Measurements from ENCODE around the gene TLX2. TPM values are rescaled to one million over a fixed set of nuclear protein-coding genes. Genes with fewer than 3 reads are reported as not detected.
A peak's percentile ranks its signal among the peaks of the same experiment; 100 is the strongest.

TLX2 gene
- polyA plus RNA-seq, 3 donors: not detected

GRCh38 chr2:74502147-74502719 lies 12.0 kb upstream of the TLX2 start:
- Histone ChIP-seq H2AFZ (ENCODE audit: insufficient read depth, low read depth, low read length, poor library complexity, severe bottlenecking) (peak overlapping the region; percentile 92), H3K9me3 (replicated peaks in 1 of 2; ENCODE audit: control insufficient read depth in 1 of 2, insufficient read depth in 1 of 2, low read length in 2 of 2) (peaks cover 0 to 20% of the 10 kb centered on the region in 2 donors), H3K27ac (ENCODE audit: low read depth in 1 of 2, low read length in 2 of 2) (peak overlapping the region in 1 of 2 donors; percentile 89), H3K27me3 (ENCODE audit: control insufficient read depth in 2 of 2, insufficient read depth in 2 of 2, low read length in 2 of 2) (peaks cover 45 to 53% of the 10 kb centered on the region in 2 donors), H3K9ac (ENCODE audit: insufficient read depth, low read length, poor library complexity, severe bottlenecking) (peak overlapping the region; percentile 75), H3K36me3 (replicated peaks in 1 of 2; ENCODE audit: control insufficient read depth in 1 of 2, insufficient read depth in 2 of 2, low read length in 2 of 2) (no peaks in the 10 kb centered on the region), H3K79me2 (ENCODE audit: insufficient read depth, low read length) (peaks cover 28% of the 10 kb centered on the region), H3K4me2 (replicated peaks; ENCODE audit: extremely low read depth, low read length, poor library complexity, severe bottlenecking) (peak overlapping the region; percentile 88), H4K20me1 (ENCODE audit: insufficient read depth, low read length) (no peaks in the 10 kb centered on the region), H3K4me1 (ENCODE audit: control insufficient read depth in 1 of 2, insufficient read depth in 2 of 2, low read length in 2 of 2) (peaks cover 75 to 81% of the 10 kb centered on the region in 2 donors), H3K4me3 (replicated peaks in 1 of 3; ENCODE audit: low read depth in 2 of 3, low read length in 3 of 3) (peak overlapping the region; percentile 39 to 85 (median 77))
- TF ChIP-seq CTCF (IDR thresholded peaks at IDR 0.05): no peak
- Mint-ChIP-seq H3K36me3 (peaks cover 39 to 44% of the 10 kb centered on the region in 2 donors), H3K4me3 (peak overlapping the region; percentile 88 to 96), H3K9me3 (peaks cover 0 to 27% (median 4%) of the 10 kb centered on the region in 7 donors), H3K27ac (peak overlapping the region in 5 of 7 donors; percentile 56 to 94 (median 92)), H3K27me3 (ENCODE audit: low read depth in 3 of 3) (peaks cover 50 to 64% (median 54%) of the 10 kb centered on the region in 3 donors), H3K4me1 (peaks cover 76% of the 10 kb centered on the region)
- WGBS (ENCODE audit: insufficient coverage): 12% methylated on average over 18 of the region's 32 CpGs
- no peak for DNase-seq
- intact Hi-C loops (cut with micrococcal nuclease): no loop called here

GRCh38 chr2:74502720-74503505 lies 11.3 kb upstream of the TLX2 start:
- peaks cover 43 to 57% (median 47%) of the 10 kb centered on the region in 3 donors for H3K27me3 Mint-ChIP-seq (ENCODE audit: low read depth in 3 of 3)
- Histone ChIP-seq H2AFZ (ENCODE audit: insufficient read depth, low read depth, low read length, poor library complexity, severe bottlenecking) (peak overlapping the region; percentile 92), H3K27me3 (ENCODE audit: control insufficient read depth in 2 of 2, insufficient read depth in 2 of 2, low read length in 2 of 2) (peaks cover 41 to 47% of the 10 kb centered on the region in 2 donors), H3K36me3 (replicated peaks in 1 of 2; ENCODE audit: control insufficient read depth in 1 of 2, insufficient read depth in 2 of 2, low read length in 2 of 2) (no peaks in the 10 kb centered on the region), H3K4me3 (replicated peaks in 1 of 3; ENCODE audit: low read depth in 2 of 3, low read length in 3 of 3) (peak overlapping the region; percentile 39 to 85 (median 77)), H3K79me2 (ENCODE audit: insufficient read depth, low read length) (peaks cover 28% of the 10 kb centered on the region), H3K27ac (ENCODE audit: low read depth in 1 of 2, low read length in 2 of 2) (peak overlapping the region; percentile 74 to 89), H3K4me1 (ENCODE audit: control insufficient read depth in 1 of 2, insufficient read depth in 2 of 2, low read length in 2 of 2) (peaks cover 72 to 77% of the 10 kb centered on the region in 2 donors), H3K9me3 (replicated peaks in 1 of 2; ENCODE audit: control insufficient read depth in 1 of 2, insufficient read depth in 1 of 2, low read length in 2 of 2) (peaks cover 0 to 16% of the 10 kb centered on the region in 2 donors), H3K9ac (ENCODE audit: insufficient read depth, low read length, poor library complexity, severe bottlenecking) (peak overlapping the region; percentile 75), H4K20me1 (ENCODE audit: insufficient read depth, low read length) (no peaks in the 10 kb centered on the region), H3K4me2 (replicated peaks; ENCODE audit: extremely low read depth, low read length, poor library complexity, severe bottlenecking) (peak overlapping the region; percentile 88)
- peaks cover 0 to 21% (median 3%) of the 10 kb centered on the region in 7 donors for H3K9me3 Mint-ChIP-seq
- WGBS (ENCODE audit: insufficient coverage): under 1% methylated on average over 63 of the region's 67 CpGs
- TF ChIP-seq CTCF (IDR thresholded peaks at IDR 0.05): peak; percentile 24
- H3K36me3 Mint-ChIP-seq: peaks cover 39 to 42% of the 10 kb centered on the region in 2 donors
- peaks cover 71% of the 10 kb centered on the region for H3K4me1 Mint-ChIP-seq
- H3K4me3 Mint-ChIP-seq: peak overlapping the region; percentile 88 to 96
- intact Hi-C loops (cut with micrococcal nuclease): no loop called here
- peak; percentile 87 to 93 (median 91) for DNase-seq
- H3K27ac Mint-ChIP-seq: peak overlapping the region; percentile 78 to 94 (median 88)

All from CD14-positive monocyte (primary cell).